ENCODE measurements around the gene EML1. TPM values are rescaled to one million over a fixed set of nuclear protein-coding genes. Genes with fewer than 3 reads are reported as not detected.

EML1 gene
- polyA plus RNA-seq, 12 donors = 31.6 to 53.3 (median 45.0) TPM; not detected in 1

GRCh38 chr14:99986396-99986795 lies 193.2 kb downstream of the EML1 start:
- DNase-seq = no peak

DNA sequence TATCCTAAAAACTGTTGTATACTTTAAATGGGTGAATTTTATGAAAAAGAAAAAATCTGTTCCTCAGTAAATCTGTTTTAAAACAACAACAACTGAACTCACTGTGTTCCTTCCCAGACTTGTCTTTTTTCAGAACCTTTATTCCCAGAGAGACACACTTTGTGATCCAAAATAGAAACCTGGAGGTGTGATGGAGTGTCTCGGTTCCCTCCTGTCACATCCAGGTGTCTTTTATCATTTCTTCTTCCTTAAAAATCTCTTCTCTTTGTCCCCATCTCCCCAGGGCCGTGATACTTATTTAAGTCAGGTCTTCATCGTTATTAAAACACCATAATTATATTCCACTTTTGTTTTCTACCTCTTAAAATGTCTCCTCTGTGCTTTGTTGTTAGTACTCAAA lies 195.8 kb downstream of the EML1 start:
- no peak for DNase-seq

- DNase-seq = no peak
Observed at GRCh38 chr14:99990268-99991170, 197.3 kb downstream of the EML1 start.

GRCh38 chr14:99991331-99991730 lies 198.1 kb downstream of the EML1 start:
- DNase-seq = no peak

Other genes with a start within 250 kb of the EML1 start
- 10 to 100 TPM in 1 of 12 donors, 1 to 10 TPM in 10, not detected in 1; 2.9 to 10.4 (median 3.7) TPM for gene CCDC85C, start 189.2 kb upstream of the EML1 start, polyA plus RNA-seq (ENCODE audit: insufficient read length in 12 of 12)
- gene HHIPL1, start 148.3 kb upstream of the EML1 start, polyA plus RNA-seq (ENCODE audit: insufficient read length in 12 of 12) = 1 to 10 TPM in 11 of 12 donors, not detected in 1; 1.2 to 2.2 (median 1.7) TPM
- 1 to 10 TPM in 11 of 12 donors, not detected in 1; 1.9 to 6.5 (median 3.1) TPM for gene CYP46A1, start 109.1 kb upstream of the EML1 start, polyA plus RNA-seq (ENCODE audit: insufficient read length in 12 of 12)

Data from muscle of arm (tissue), 12 donors.